ENCODE data around the gene EIF3K. TPM values are rescaled to one million over a fixed set of nuclear protein-coding genes. Genes with fewer than 3 reads are reported as not detected.

Gene EIF3K
- total and polyA plus RNA-seq, 7 donors = 367 to 984 (median 470) TPM

DNA sequence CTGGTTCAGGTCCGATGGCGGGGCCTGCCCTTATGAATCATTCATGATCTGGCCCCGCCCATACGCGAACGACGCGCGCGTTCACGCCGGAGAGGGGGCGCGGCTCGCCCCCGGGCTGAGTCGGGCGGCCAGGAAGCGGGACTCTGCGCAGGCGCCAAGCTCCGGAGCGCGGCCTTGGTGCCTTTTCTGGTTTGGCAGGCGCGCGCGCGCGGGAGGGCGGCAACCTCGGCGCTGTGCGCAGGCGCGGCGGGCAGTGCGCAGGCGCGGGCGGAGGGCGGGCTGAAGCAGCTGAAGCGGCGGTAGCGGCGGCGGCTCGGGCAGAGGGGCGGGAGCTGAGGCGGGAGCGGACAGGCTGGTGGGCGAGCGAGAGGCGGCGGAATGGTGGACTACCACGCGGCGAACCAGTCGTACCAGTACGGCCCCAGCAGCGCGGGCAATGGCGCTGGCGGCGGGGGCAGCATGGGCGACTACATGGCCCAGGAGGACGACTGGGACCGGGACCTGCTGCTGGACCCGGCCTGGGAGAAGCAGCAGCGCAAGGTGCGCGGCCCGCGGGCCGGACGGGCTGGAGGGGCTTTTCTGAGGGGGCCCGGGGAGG, 28.5 kb downstream of the EIF3K start, which contains the start of gene ACTN4:
ACTN4 (plus strand) TSS at position 282 of the 598 bp plus-strand sequence; CDS start at position 379, 97 bp downstream.
- no peaks in the 10 kb centered on the region for H3K27me3 ChIP-seq (ENCODE audit: insufficient read depth in 3 of 3, low read length in 2 of 3)
- H3K4me1 ChIP-seq = peaks cover 32% of the 10 kb centered on the region
- peak within 1 kb of the TSS; percentile 86 for H3K4me3 ChIP-seq
- TF ChIP-seq, protein P1, sequence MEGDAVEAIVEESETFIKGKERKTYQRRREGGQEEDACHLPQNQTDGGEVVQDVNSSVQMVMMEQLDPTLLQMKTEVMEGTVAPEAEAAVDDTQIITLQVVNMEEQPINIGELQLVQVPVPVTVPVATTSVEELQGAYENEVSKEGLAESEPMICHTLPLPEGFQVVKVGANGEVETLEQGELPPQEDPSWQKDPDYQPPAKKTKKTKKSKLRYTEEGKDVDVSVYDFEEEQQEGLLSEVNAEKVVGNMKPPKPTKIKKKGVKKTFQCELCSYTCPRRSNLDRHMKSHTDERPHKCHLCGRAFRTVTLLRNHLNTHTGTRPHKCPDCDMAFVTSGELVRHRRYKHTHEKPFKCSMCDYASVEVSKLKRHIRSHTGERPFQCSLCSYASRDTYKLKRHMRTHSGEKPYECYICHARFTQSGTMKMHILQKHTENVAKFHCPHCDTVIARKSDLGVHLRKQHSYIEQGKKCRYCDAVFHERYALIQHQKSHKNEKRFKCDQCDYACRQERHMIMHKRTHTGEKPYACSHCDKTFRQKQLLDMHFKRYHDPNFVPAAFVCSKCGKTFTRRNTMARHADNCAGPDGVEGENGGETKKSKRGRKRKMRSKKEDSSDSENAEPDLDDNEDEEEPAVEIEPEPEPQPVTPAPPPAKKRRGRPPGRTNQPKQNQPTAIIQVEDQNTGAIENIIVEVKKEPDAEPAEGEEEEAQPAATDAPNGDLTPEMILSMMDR (IDR thresholded peaks at IDR 0.05) = no peak
- intact Hi-C loops (cut with DNase I) = loop anchor here (1.0 to 10.0 kb wide), 4 partner anchors 185 to 277 kb away; partner anchors contain the start of genes ECH1 (in 2 of the 2), NFKBIB (in 1 of the 2) and SIRT2 (in 1 of the 2)
- ATAC-seq (peak; percentile 84 to 88 (median 85)), DNase-seq (peak; percentile 100)
- H3K27ac ChIP-seq = peak within 1 kb of the TSS; percentile 95
- WGBS, 3 donors = 0% methylated on average over 52 to 77 of the region's 77 CpGs
- H3K9me3 ChIP-seq = no peaks in the 10 kb centered on the region
- no peaks in the 10 kb centered on the region for H3K36me3 ChIP-seq (ENCODE audit: insufficient read depth in 1 of 2, low read depth in 1 of 2)

- intact Hi-C loops (cut with DNase I) = loop anchor here (1.0 to 10.0 kb wide), 4 partner anchors 184 to 277 kb away; partner anchors contain the start of genes ECH1 (in 2 of the 2), NFKBIB (in 1 of the 2) and SIRT2 (in 1 of the 2)
- no peak for DNase-seq
- Histone ChIP-seq H3K27me3 (ENCODE audit: insufficient read depth in 3 of 3, low read length in 2 of 3) (no peaks in the 10 kb centered on the region), H3K27ac (peak overlapping the region; percentile 95), H3K4me1 (peaks cover 39% of the 10 kb centered on the region), H3K36me3 (ENCODE audit: insufficient read depth in 1 of 2, low read depth in 1 of 2) (no peaks in the 10 kb centered on the region), H3K9me3 (no peaks in the 10 kb centered on the region), H3K4me3 (peak overlapping the region; percentile 86)
- ATAC-seq = no peak
- TF ChIP-seq, protein P1 (IDR thresholded peaks at IDR 0.05) = no peak
- WGBS, 3 donors = 0 to 1% (median 0%) methylated on average over 19 of the region's 19 CpGs
Measured at GRCh38 chr19:38647966-38648768, 29.2 kb downstream of the EIF3K start.

- Histone ChIP-seq H3K4me1 (peaks cover 45% of the 10 kb centered on the region), H3K36me3 (ENCODE audit: insufficient read depth in 1 of 2, low read depth in 1 of 2) (no peaks in the 10 kb centered on the region), H3K4me3 (peak overlapping the region; percentile 86), H3K9me3 (no peaks in the 10 kb centered on the region), H3K27ac (peak overlapping the region; percentile 95), H3K27me3 (ENCODE audit: insufficient read depth in 3 of 3, low read length in 2 of 3) (no peaks in the 10 kb centered on the region)
- intact Hi-C loops (cut with DNase I) = loop anchor here (5.0 to 10.0 kb wide), 3 partner anchors 183 to 276 kb away; partner anchors contain the start of gene ECH1 (in 2 of the 2)
- TF ChIP-seq, protein P1 (IDR thresholded peaks at IDR 0.05) = no peak
- 0 to 3% (median 2%) methylated on average over 13 of the region's 13 CpGs for WGBS, 3 donors
- DNase-seq (no peak), ATAC-seq (no peak)
Measured at GRCh38 chr19:38648769-38649304, 29.8 kb downstream of the EIF3K start.

DNA sequence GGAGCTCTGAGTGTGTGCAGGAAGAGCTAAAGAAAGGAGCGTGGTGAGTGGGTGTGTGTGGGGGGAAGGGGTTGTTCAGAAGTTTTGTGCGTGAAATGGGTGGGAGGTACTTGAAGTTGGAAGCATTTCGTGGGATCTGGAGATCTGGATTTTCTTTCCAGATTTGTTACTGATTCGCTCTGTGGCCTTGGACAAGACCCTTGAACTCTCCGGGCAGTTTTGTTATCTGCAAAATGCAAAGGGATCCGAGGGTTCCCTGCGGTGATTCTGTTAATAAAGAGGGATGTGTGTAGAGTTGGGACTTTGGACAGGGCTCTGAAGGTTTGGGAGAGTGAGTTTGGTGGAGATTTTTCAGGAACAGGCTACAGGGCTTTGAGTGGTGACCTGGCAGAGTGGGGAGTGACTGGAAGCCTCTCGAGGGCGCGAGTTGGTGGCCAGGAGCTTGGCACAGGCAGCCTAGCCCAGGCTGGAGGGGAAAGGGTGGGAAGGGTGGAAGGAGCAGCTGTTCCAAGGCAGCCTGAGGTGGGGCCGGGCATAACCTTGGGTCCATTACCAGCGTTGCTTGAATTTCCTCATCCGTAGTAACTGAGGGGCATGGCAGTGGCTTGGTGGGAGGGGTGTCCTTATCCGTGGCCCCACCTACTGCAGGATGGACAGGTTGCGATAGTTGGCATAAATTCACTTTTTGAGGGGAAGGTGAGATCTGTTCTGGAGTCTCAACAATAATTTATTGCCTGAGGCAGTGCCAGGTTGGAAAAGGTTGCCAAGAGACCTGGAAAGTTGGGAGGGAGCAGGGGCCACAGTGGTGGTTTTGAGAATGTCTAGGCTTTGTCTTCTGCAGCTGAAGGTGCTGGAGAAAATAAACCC, 30.6 kb downstream of the EIF3K start:
- no peaks in the 10 kb centered on the region for H3K36me3 ChIP-seq (ENCODE audit: insufficient read depth in 1 of 2, low read depth in 1 of 2)
- ATAC-seq (peak; percentile 6 to 39 (median 32)), DNase-seq (peak; percentile 52 to 70)
- intact Hi-C loops (cut with DNase I) = loop anchor here (5.0 to 10.0 kb wide), 5 partner anchors 43 to 275 kb away; partner anchors contain the start of gene ECH1 (in 2 of the 2)
- peak overlapping the region; percentile 95 for H3K27ac ChIP-seq
- H3K4me1 ChIP-seq = peaks cover 52% of the 10 kb centered on the region
- no peaks in the 10 kb centered on the region for H3K9me3 ChIP-seq
- 7 to 8% (median 8%) methylated on average over 15 of the region's 15 CpGs for WGBS, 3 donors
- H3K4me3 ChIP-seq = peak overlapping the region; percentile 86
- H3K27me3 ChIP-seq (ENCODE audit: insufficient read depth in 3 of 3, low read length in 2 of 3) = no peaks in the 10 kb centered on the region
- TF ChIP-seq, protein P1 (IDR thresholded peaks at IDR 0.05) = no peak
